Activated naive CD8-positive, alpha-beta T cell treated with anti-CD3 and anti-CD28 coated beads, Interleukin-2, amount 10 ng/mL, durations not matched to agents 7 days and 5 days (primary cell): ENCODE measurements around the gene SMAP2. TPM values are rescaled to one million over a fixed set of nuclear protein-coding genes. Genes with fewer than 3 reads are reported as not detected.

Experiments
- ATAC-seq: fragments of 150-1000 bp; cut with Tn5 transposase; one replicate; pipeline ENCODE4 v1.10.0; 2021; ENCODE audit warnings: low read depth, moderate library complexity
- POLR2A ChIA-PET: fragments of 350-600 bp; sonication (Branson Sonifier 250); formaldehyde crosslinking; loops from one replicate; lab custom pipeline; 2021; ENCODE audit warnings: antibody characterized with exemption; lab: Charles Lee
- DNase-seq: peaks from one replicate; pipeline ENCODE4 v3.0.0; 2021
- H3K27ac Mint-ChIP-seq: one replicate; pipeline ENCODE4 v1.8.0; 2022; ENCODE audit warnings: mild to moderate bottlenecking, mixed read lengths
- H3K27me3 Mint-ChIP-seq: one replicate; pipeline ENCODE4 v1.8.0; 2022; ENCODE audit warnings: mild to moderate bottlenecking, moderate library complexity, mixed read lengths
- H3K36me3 Mint-ChIP-seq: one replicate; pipeline ENCODE4 v1.8.0; 2021; ENCODE audit warnings: mild to moderate bottlenecking, mixed read lengths
- H3K4me1 Mint-ChIP-seq: one replicate; pipeline ENCODE4 v1.8.0; 2021; ENCODE audit warnings: mixed read lengths
- H3K4me3 Mint-ChIP-seq: one replicate; pipeline ENCODE4 v1.8.0; 2022; ENCODE audit warnings: mild to moderate bottlenecking, moderate library complexity, mixed read lengths
- H3K9me3 Mint-ChIP-seq: one replicate; pipeline ENCODE4 v1.8.0; 2021; ENCODE audit warnings: mixed read lengths
- total RNA-seq, 2 experiments: library from RNA; stranded (reverse); gene quantifications; one replicate each; pipeline ENCODE4 v1.2.3, GENCODE V29; 2021

SMAP2 gene
- total RNA-seq, 2 experiments from 2014 or later = 133 to 138 TPM

GRCh38 chr1:40416709-40417108, 43.2 kb downstream of the SMAP2 start:
- POLR2A ChIA-PET = interaction anchor here (0.7 kb wide), 1 partner anchor 12 kb away, joined by 4 read pairs; no protein-coding TSS in a partner anchor
- Mint-ChIP-seq H3K27me3 (no peaks in the 10 kb centered on the region), H3K9me3 (no peaks in the 10 kb centered on the region), H3K27ac (no peak overlapping the region), H3K36me3 (peaks cover 74% of the 10 kb centered on the region), H3K4me1 (peaks cover 30% of the 10 kb centered on the region), H3K4me3 (no peak overlapping the region)
- ATAC-seq (no peak), DNase-seq (no peak)

- Mint-ChIP-seq H3K36me3 (peaks cover 83% of the 10 kb centered on the region), H3K27ac (no peak overlapping the region), H3K4me1 (peaks cover 9% of the 10 kb centered on the region), H3K4me3 (no peak overlapping the region), H3K27me3 (no peaks in the 10 kb centered on the region), H3K9me3 (no peaks in the 10 kb centered on the region)
- DNase-seq (no peak), ATAC-seq (no peak)
- POLR2A ChIA-PET = no interaction called here
Measured at GRCh38 chr1:40421431-40422384, 48.2 kb downstream of the SMAP2 start.

- POLR2A ChIA-PET = no interaction called here
- peaks cover 9% of the 10 kb centered on the region for H3K4me1 Mint-ChIP-seq
- DNase-seq (no peak), ATAC-seq (no peak)
- H3K4me3 Mint-ChIP-seq = no peak overlapping the region
- H3K27ac Mint-ChIP-seq = no peak overlapping the region
- H3K36me3 Mint-ChIP-seq = peaks cover 78% of the 10 kb centered on the region
- H3K27me3 Mint-ChIP-seq = no peaks in the 10 kb centered on the region
- no peaks in the 10 kb centered on the region for H3K9me3 Mint-ChIP-seq
Measured at GRCh38 chr1:40422630-40423263, 49.2 kb downstream of the SMAP2 start.

GRCh38 chr1:40423264-40423642, 49.7 kb downstream of the SMAP2 start:
- DNase-seq (no peak), ATAC-seq (no peak)
- H3K27ac Mint-ChIP-seq = no peak overlapping the region
- no peaks in the 10 kb centered on the region for H3K27me3 Mint-ChIP-seq
- peaks cover 9% of the 10 kb centered on the region for H3K4me1 Mint-ChIP-seq
- no peak overlapping the region for H3K4me3 Mint-ChIP-seq
- POLR2A ChIA-PET = no interaction called here
- no peaks in the 10 kb centered on the region for H3K9me3 Mint-ChIP-seq
- H3K36me3 Mint-ChIP-seq = peaks cover 76% of the 10 kb centered on the region

DNA sequence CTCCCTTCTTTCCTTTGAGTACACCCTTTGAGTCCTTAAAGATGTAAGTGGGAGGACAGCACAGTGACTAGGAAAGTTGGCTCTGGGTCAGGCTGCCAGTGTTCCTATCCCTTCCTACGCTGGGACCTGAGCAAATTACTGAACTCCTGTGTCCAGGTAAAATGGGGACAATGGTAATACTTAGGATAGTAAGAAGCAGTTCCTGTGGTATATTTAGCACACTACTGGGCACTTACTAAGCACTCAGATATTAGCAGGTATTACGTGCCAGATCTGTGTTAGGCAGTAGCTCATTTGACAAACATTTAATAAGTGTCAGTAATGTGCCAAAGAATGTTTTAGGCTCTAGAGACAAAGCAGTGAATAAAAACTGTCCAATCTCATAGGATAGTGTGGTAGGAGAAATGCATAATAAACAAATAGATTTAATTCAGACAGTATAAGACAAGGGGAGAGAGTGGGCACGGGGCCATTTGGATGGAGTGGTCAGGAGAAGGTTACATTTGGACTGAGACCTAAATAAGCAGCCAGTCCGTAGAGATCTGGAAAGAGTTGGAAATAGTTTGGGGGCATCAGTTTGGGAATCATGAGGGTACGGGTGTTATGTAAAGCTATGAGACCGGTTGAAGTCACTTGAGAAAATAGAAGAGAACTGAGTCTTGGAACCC, 50.6 kb downstream of the SMAP2 start:
- POLR2A ChIA-PET = no interaction called here
- no peaks in the 10 kb centered on the region for H3K9me3 Mint-ChIP-seq
- DNase-seq (no peak), ATAC-seq (no peak)
- H3K4me3 Mint-ChIP-seq = no peak overlapping the region
- H3K36me3 Mint-ChIP-seq = peaks cover 74% of the 10 kb centered on the region
- H3K4me1 Mint-ChIP-seq = peaks cover 9% of the 10 kb centered on the region
- no peak overlapping the region for H3K27ac Mint-ChIP-seq
- H3K27me3 Mint-ChIP-seq = no peaks in the 10 kb centered on the region

GRCh38 chr1:40425198-40425597, 51.7 kb downstream of the SMAP2 start:
- DNase-seq (no peak), ATAC-seq (no peak)
- peaks cover 9% of the 10 kb centered on the region for H3K4me1 Mint-ChIP-seq
- POLR2A ChIA-PET = no interaction called here
- H3K4me3 Mint-ChIP-seq = no peak overlapping the region
- H3K27me3 Mint-ChIP-seq = no peaks in the 10 kb centered on the region
- H3K36me3 Mint-ChIP-seq = peaks cover 72% of the 10 kb centered on the region
- H3K9me3 Mint-ChIP-seq = no peaks in the 10 kb centered on the region
- no peak overlapping the region for H3K27ac Mint-ChIP-seq

GRCh38 chr1:40431385-40431784, 57.9 kb downstream of the SMAP2 start:
- Mint-ChIP-seq H3K36me3 (peaks cover 44% of the 10 kb centered on the region), H3K4me1 (no peaks in the 10 kb centered on the region), H3K27me3 (no peaks in the 10 kb centered on the region), H3K4me3 (no peak overlapping the region), H3K9me3 (no peaks in the 10 kb centered on the region), H3K27ac (no peak overlapping the region)
- POLR2A ChIA-PET = no interaction called here
- no peak for ATAC-seq
- no peak for DNase-seq

- H3K36me3 Mint-ChIP-seq = peaks cover 37% of the 10 kb centered on the region
- DNase-seq (no peak), ATAC-seq (no peak)
- H3K27me3 Mint-ChIP-seq = no peaks in the 10 kb centered on the region
- H3K27ac Mint-ChIP-seq = no peak overlapping the region
- no peak overlapping the region for H3K4me3 Mint-ChIP-seq
- POLR2A ChIA-PET = no interaction called here
- no peaks in the 10 kb centered on the region for H3K4me1 Mint-ChIP-seq
- H3K9me3 Mint-ChIP-seq = no peaks in the 10 kb centered on the region
Measured at GRCh38 chr1:40432644-40433390, 59.3 kb downstream of the SMAP2 start.

DNA sequence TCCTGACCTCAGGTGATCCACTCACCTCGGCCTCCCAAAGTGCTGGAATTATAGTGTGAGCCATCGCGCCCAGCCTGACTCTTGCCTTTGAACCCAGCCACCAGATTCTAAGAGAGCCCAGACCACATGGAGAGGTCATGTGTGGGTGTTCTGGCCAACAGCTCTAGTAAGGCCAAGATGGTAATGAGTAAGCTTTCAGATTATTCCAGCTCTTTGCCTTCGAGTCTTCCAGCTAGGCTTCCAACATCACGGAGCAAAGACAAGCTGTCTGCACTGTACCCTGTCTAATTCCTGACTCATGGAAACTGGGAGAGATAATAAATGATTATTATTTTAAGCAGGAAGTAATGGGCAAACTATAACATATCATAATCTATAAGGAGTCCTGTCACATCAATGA, 61.9 kb downstream of the SMAP2 start:
- no peak overlapping the region for H3K4me3 Mint-ChIP-seq
- H3K27ac Mint-ChIP-seq = no peak overlapping the region
- DNase-seq (no peak), ATAC-seq (no peak)
- H3K36me3 Mint-ChIP-seq = peaks cover 37% of the 10 kb centered on the region
- no peaks in the 10 kb centered on the region for H3K27me3 Mint-ChIP-seq
- POLR2A ChIA-PET = interaction anchor here (0.6 kb wide), 2 partner anchors 15 to 62 kb away, joined by 3 read pairs; no protein-coding TSS in a partner anchor
- peaks cover 1% of the 10 kb centered on the region for H3K4me1 Mint-ChIP-seq
- H3K9me3 Mint-ChIP-seq = peaks cover 1% of the 10 kb centered on the region

GRCh38 chr1:40435876-40436275, 62.3 kb downstream of the SMAP2 start:
- Mint-ChIP-seq H3K27ac (no peak overlapping the region), H3K36me3 (peaks cover 35% of the 10 kb centered on the region), H3K4me3 (no peak overlapping the region), H3K27me3 (no peaks in the 10 kb centered on the region), H3K4me1 (peaks cover 1% of the 10 kb centered on the region), H3K9me3 (peaks cover 1% of the 10 kb centered on the region)
- ATAC-seq (no peak), DNase-seq (no peak)
- POLR2A ChIA-PET = no interaction called here

DNA sequence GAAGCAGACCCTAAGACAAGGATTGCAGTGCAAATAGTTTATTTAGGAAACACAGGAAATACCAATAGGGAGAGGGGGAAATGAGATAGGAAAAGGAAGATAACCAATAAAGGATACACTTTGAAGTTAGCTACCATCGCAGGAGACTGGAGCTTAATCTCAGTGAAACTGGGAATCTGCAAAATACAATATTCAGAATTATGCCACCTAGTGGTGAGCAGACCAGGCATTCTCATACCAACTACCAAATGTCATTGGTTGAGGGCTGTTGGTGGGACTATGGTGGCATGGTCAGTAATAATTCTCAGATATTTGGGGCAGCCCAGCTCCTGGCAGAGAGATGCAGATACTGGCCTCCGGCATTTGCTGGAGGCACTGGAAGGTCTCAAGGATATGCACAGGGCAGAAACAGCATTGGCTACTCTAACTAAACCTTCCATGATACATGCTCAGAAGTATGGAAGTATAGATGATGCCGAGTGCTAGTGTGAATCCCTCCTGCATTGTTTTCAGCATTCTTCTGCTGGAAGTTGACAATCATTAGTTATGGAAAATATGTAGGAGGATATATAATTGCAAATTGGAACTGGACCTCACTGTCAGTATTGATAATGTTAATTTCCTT, 65.0 kb downstream of the SMAP2 start:
- H3K4me3 Mint-ChIP-seq = no peak overlapping the region
- POLR2A ChIA-PET = no interaction called here
- DNase-seq (no peak), ATAC-seq (no peak)
- H3K27ac Mint-ChIP-seq = no peak overlapping the region
- H3K27me3 Mint-ChIP-seq = no peaks in the 10 kb centered on the region
- H3K36me3 Mint-ChIP-seq = peaks cover 19% of the 10 kb centered on the region
- H3K9me3 Mint-ChIP-seq = peaks cover 1% of the 10 kb centered on the region
- peaks cover 1% of the 10 kb centered on the region for H3K4me1 Mint-ChIP-seq

DNA sequence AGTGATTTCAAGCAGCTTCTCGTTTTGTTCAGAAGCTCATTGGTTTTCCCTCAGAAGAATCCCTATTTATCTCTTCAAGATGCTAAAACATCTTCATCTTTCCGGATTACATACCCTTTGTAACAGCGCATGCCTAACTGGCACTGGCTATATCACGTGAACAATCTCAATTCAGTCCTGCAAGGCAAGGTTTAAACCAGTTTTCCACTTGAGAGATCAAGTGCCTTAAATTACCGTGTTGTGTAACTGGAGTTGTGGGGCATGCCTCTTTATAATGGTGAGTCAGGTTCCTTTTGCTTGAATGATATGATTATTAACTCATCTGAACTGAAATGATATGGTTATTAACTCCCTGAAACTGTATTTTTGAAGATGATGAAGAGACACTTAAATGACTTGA, 65.7 kb downstream of the SMAP2 start:
- H3K9me3 Mint-ChIP-seq = peaks cover 3% of the 10 kb centered on the region
- peaks cover 1% of the 10 kb centered on the region for H3K4me1 Mint-ChIP-seq
- no peak overlapping the region for H3K4me3 Mint-ChIP-seq
- POLR2A ChIA-PET = no interaction called here
- DNase-seq (no peak), ATAC-seq (no peak)
- H3K27ac Mint-ChIP-seq = no peak overlapping the region
- H3K27me3 Mint-ChIP-seq = no peaks in the 10 kb centered on the region
- peaks cover 23% of the 10 kb centered on the region for H3K36me3 Mint-ChIP-seq
